CD4-positive, CD25-positive, alpha-beta regulatory T cell (primary cell): ENCODE measurements around the gene RANBP3. TPM values are rescaled to one million over a fixed set of nuclear protein-coding genes. Genes with fewer than 3 reads are reported as not detected.

Experiments used
- ATAC-seq, 2 donors: fragments of 150-1000 bp; cut with Tn5 transposase; one replicate each; pipeline ENCODE4 v1.10.0; 2021; ENCODE audit warnings: low read depth in 2 of 2, moderate number of reproducible peaks in 2 of 2, moderate library complexity in 1 of 2
- DNase-seq, 3 donors: peaks; one replicate each; pipeline versions ENCODE4 v3.0.0 to v3.0.0-alpha.2; 2012 to 2022; ENCODE audit warnings: mixed read lengths in 1 of 3
- H3K27ac ChIP-seq: one replicate; pipeline ENCODE4 v1.7.0; 2013; ENCODE audit warnings: mild to moderate bottlenecking, low read length; ENCODE audit not compliant: insufficient read depth, poor library complexity, severe bottlenecking
- H3K27me3 ChIP-seq: one replicate; pipeline ENCODE4 v1.7.0; 2013; ENCODE audit warnings: low read length; ENCODE audit not compliant: control insufficient read depth, insufficient read depth
- H3K36me3 ChIP-seq: one replicate; pipeline ENCODE4 v1.7.0; 2013; ENCODE audit warnings: mild to moderate bottlenecking, low read length, moderate library complexity; ENCODE audit not compliant: control insufficient read depth, insufficient read depth
- H3K4me1 ChIP-seq: 2 replicates; pipeline ENCODE4 v1.7.0; 2013; ENCODE audit warnings: mild to moderate bottlenecking, low read length; ENCODE audit not compliant: insufficient read depth, control insufficient read depth, poor library complexity, severe bottlenecking
- H3K4me3 ChIP-seq: one replicate; pipeline ENCODE4 v1.7.0; 2013; ENCODE audit warnings: low read depth, mild to moderate bottlenecking, low read length, moderate library complexity
- H3K9me3 ChIP-seq, 2 experiments: 1 replicate in 1 of 2; 2 replicates in 1 of 2; pipeline ENCODE4 v1.7.0; 2013; ENCODE audit warnings: low read length in 2 of 2, mild to moderate bottlenecking in 1 of 2, moderate library complexity in 1 of 2; ENCODE audit not compliant: control insufficient read depth in 2 of 2
- H3K27ac Mint-ChIP-seq, 3 donors: one replicate each; pipeline ENCODE4 v1.8.0; 2020 to 2022; ENCODE audit warnings: mild to moderate bottlenecking in 3 of 3, mixed read lengths in 3 of 3, moderate library complexity in 2 of 3
- H3K27me3 Mint-ChIP-seq: one replicate; pipeline ENCODE4 v1.8.0; 2022; ENCODE audit warnings: mild to moderate bottlenecking, mixed read lengths
- H3K36me3 Mint-ChIP-seq: one replicate; pipeline ENCODE4 v1.8.0; 2020; ENCODE audit warnings: mixed read lengths
- H3K4me1 Mint-ChIP-seq, 4 donors: one replicate each; pipeline ENCODE4 v1.8.0; 2020 to 2022; ENCODE audit warnings: mixed read lengths in 4 of 4, mild to moderate bottlenecking in 1 of 4
- H3K4me3 Mint-ChIP-seq, 4 donors: one replicate each; pipeline ENCODE4 v1.8.0; 2020 to 2022; ENCODE audit warnings: mild to moderate bottlenecking in 4 of 4, mixed read lengths in 4 of 4, moderate library complexity in 3 of 4
- H3K9me3 Mint-ChIP-seq, 7 donors: one replicate each; pipeline ENCODE4 v1.8.0; 2020 to 2022; ENCODE audit warnings: mixed read lengths in 7 of 7, mild to moderate bottlenecking in 3 of 7, moderate library complexity in 2 of 7
- polyA plus RNA-seq, 4 donors: library from polyadenylated mRNA; unstranded; fragments of 300-500 nt; fragmentation: Illumina TruSeq; gene quantifications; one replicate each; pipeline ENCODE4 v1.2.3, GENCODE V29; 2021
- total RNA-seq: library from RNA; stranded (reverse); gene quantifications from one replicate; pipeline ENCODE4 v1.2.3, GENCODE V29; 2022

RANBP3 gene
- total and polyA plus RNA-seq, 5 donors from 2014 or later, result 8.0 to 106 (median 11.1) TPM

DNA sequence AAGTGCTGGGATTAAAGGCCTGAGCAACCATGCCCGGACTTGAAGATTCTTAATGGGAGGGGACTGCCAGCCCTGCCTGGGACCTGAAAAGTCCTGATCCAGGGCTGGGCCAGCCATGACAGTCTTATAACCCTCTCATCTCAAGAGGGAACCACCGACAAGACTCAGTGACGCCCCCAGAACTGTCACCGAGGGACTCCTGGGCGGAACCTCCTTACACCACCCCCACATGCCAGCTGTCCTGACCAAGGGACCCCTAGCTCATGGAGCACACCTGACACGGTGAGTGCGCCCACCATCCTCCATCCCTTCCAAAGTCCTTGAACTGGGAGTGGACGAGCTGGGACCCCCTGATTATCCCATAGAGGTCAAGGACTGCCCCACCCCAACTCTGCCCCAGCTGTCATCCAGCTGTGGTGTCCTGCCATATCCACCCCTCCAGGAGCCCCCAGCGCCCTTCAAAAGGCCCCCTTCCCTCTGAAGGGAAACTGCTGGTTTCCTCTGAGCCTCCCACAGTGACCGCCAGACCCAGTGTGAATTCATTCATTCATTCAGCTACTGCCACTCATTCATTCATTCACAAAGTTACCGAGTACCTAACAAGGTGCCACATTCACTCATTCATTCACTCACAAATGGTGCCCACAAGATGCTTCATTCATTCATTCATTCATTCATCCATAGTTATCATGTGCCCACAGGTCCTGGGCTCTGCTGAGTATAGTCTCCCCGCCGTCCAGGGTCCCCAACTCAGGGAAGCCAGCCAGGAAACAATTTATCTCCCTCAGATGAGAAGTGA lies 78.0 kb downstream of the RANBP3 start:
- no peak overlapping the region for H3K27ac ChIP-seq
- H3K27me3 ChIP-seq, result no peaks in the 10 kb centered on the region
- H3K4me3 ChIP-seq, result no peak overlapping the region
- H3K4me1 ChIP-seq, result peaks cover 19% of the 10 kb centered on the region
- ATAC-seq (no peak), DNase-seq (no peak)
- Mint-ChIP-seq H3K4me1 (peaks cover 0 to 41% (median 15%) of the 10 kb centered on the region in 4 donors), H3K4me3 (peak overlapping the region in 3 of 4 donors; percentile 49 to 74 (median 50)), H3K27me3 (peaks cover 4% of the 10 kb centered on the region), H3K27ac (peak overlapping the region in 1 of 3 donors; percentile 17), H3K36me3 (peaks cover 9% of the 10 kb centered on the region), H3K9me3 (no peaks in the 10 kb centered on the region)
- H3K9me3 ChIP-seq, result no peaks in the 10 kb centered on the region
- H3K36me3 ChIP-seq, result peaks cover 29% of the 10 kb centered on the region

GRCh38 chr19:5897189-5897969 lies 80.6 kb downstream of the RANBP3 start:
- Histone ChIP-seq H3K36me3 (peaks cover 30% of the 10 kb centered on the region), H3K27ac (no peak overlapping the region), H3K4me1 (peaks cover 8% of the 10 kb centered on the region), H3K27me3 (no peaks in the 10 kb centered on the region), H3K4me3 (no peak overlapping the region), H3K9me3 (no peaks in the 10 kb centered on the region)
- Mint-ChIP-seq H3K27ac (no peak overlapping the region), H3K4me1 (peaks cover 0 to 24% (median 9%) of the 10 kb centered on the region in 4 donors), H3K4me3 (no peak overlapping the region), H3K9me3 (no peaks in the 10 kb centered on the region), H3K27me3 (no peaks in the 10 kb centered on the region), H3K36me3 (peaks cover 9% of the 10 kb centered on the region)
- DNase-seq (no peak), ATAC-seq (no peak)

- Mint-ChIP-seq H3K4me1 (peaks cover 0 to 22% (median 9%) of the 10 kb centered on the region in 4 donors), H3K27ac (no peak overlapping the region), H3K36me3 (peaks cover 9% of the 10 kb centered on the region), H3K27me3 (no peaks in the 10 kb centered on the region), H3K9me3 (no peaks in the 10 kb centered on the region), H3K4me3 (peak overlapping the region in 1 of 4 donors; percentile 15)
- H3K27ac ChIP-seq, result no peak overlapping the region
- no peak for DNase-seq
- peaks cover 30% of the 10 kb centered on the region for H3K36me3 ChIP-seq
- no peaks in the 10 kb centered on the region for H3K9me3 ChIP-seq
- H3K4me3 ChIP-seq, result no peak overlapping the region
- peaks cover 7% of the 10 kb centered on the region for H3K4me1 ChIP-seq
- no peaks in the 10 kb centered on the region for H3K27me3 ChIP-seq
- ATAC-seq, result no peak
These were observed 81.4 kb downstream of the RANBP3 start for GRCh38 chr19:5896365-5897076.

DNA sequence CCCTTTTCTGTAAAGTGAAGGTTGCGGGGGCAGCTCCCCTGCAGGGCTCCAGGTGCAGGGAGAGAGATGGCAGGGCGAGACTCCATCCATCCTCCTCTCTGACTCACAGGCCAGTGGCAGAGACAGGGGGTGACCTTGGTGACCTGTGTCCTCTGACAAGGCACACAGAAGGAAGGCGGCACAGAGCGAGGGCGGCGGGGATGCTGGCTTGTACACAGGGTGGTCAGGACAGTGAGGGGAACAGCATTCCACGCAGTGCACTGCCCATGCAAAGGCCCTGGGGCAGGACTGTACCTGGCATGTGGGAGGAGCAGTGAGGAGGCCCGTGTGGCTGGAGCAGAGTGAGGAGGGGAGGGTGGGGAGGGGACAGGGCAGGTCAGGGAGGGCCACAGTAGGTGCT lies 82.0 kb downstream of the RANBP3 start:
- Histone ChIP-seq H3K36me3 (peaks cover 30% of the 10 kb centered on the region), H3K4me1 (peaks cover 5% of the 10 kb centered on the region), H3K27ac (no peak overlapping the region), H3K27me3 (no peaks in the 10 kb centered on the region), H3K4me3 (no peak overlapping the region), H3K9me3 (no peaks in the 10 kb centered on the region)
- Mint-ChIP-seq H3K27me3 (no peaks in the 10 kb centered on the region), H3K4me1 (peaks cover 0 to 16% (median 5%) of the 10 kb centered on the region in 4 donors), H3K4me3 (peak overlapping the region in 2 of 4 donors; percentile 15 to 71), H3K9me3 (no peaks in the 10 kb centered on the region), H3K27ac (no peak overlapping the region), H3K36me3 (peaks cover 5% of the 10 kb centered on the region)
- ATAC-seq (no peak), DNase-seq (no peak)

DNA sequence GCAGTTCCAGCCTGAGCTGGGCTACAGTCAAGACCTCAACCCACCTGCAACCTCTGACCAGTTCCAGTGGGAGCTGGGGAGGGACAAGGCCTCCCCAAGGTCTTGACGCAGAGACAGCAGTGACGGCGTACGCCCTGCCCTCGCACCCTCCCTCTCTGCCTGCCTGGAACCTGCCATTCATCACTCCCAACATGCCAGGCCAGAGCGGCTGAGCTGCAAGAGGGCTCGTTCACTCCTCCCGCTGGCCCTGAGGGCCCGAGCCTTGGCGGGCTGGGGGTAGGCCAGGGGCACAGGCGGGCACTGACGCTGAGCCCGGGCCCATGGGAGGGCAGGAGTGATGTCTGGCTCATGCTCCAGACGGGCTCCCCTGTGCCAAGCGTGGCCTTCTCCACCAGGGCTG lies 82.5 kb downstream of the RANBP3 start:
- DNase-seq (no peak), ATAC-seq (no peak)
- Histone ChIP-seq H3K36me3 (peaks cover 30% of the 10 kb centered on the region), H3K27ac (no peak overlapping the region), H3K4me1 (peaks cover 5% of the 10 kb centered on the region), H3K4me3 (no peak overlapping the region), H3K9me3 (no peaks in the 10 kb centered on the region), H3K27me3 (no peaks in the 10 kb centered on the region)
- peaks cover 4% of the 10 kb centered on the region for H3K36me3 Mint-ChIP-seq
- H3K27me3 Mint-ChIP-seq, result no peaks in the 10 kb centered on the region
- H3K9me3 Mint-ChIP-seq, result no peaks in the 10 kb centered on the region
- H3K4me1 Mint-ChIP-seq, result peaks cover 0 to 15% (median 5%) of the 10 kb centered on the region in 4 donors
- H3K4me3 Mint-ChIP-seq, result no peak overlapping the region
- no peak overlapping the region for H3K27ac Mint-ChIP-seq

- H3K27ac ChIP-seq, result no peak overlapping the region
- ATAC-seq, result no peak
These were observed 83.1 kb downstream of the RANBP3 start for GRCh38 chr19:5894704-5895349.

More at GRCh38 chr19:5894704-5895349, 83.1 kb downstream of the RANBP3 start:
- Histone ChIP-seq H3K4me3 (no peak overlapping the region), H3K36me3 (peaks cover 24% of the 10 kb centered on the region), H3K9me3 (no peaks in the 10 kb centered on the region), H3K4me1 (peaks cover 5% of the 10 kb centered on the region), H3K27me3 (no peaks in the 10 kb centered on the region)
- no peak for DNase-seq
- H3K27ac Mint-ChIP-seq, result no peak overlapping the region
- no peaks in the 10 kb centered on the region for H3K9me3 Mint-ChIP-seq
- H3K4me3 Mint-ChIP-seq, result no peak overlapping the region
- peaks cover 0 to 9% (median under 1%) of the 10 kb centered on the region in 4 donors for H3K4me1 Mint-ChIP-seq
- no peaks in the 10 kb centered on the region for H3K27me3 Mint-ChIP-seq
- no peaks in the 10 kb centered on the region for H3K36me3 Mint-ChIP-seq
